Measurements from ENCODE around the gene MYO10.
A peak's percentile ranks its signal among the peaks of the same experiment; 100 is the strongest.

Gene MYO10

GRCh38 chr5:16809010-16809394, 127.1 kb downstream of the MYO10 start:
- DNase-seq, result no peak

GRCh38 chr5:16808021-16808420, 128.1 kb downstream of the MYO10 start:
- no peak for DNase-seq

GRCh38 chr5:16807547-16807864, 128.6 kb downstream of the MYO10 start:
- DNase-seq, result no peak

- DNase-seq, result no peak
Observed at GRCh38 chr5:16806711-16807546, 129.2 kb downstream of the MYO10 start.

GRCh38 chr5:16805486-16805885, 130.6 kb downstream of the MYO10 start:
- DNase-seq, result no peak

GRCh38 chr5:16803831-16804230, 132.3 kb downstream of the MYO10 start:
- DNase-seq, result no peak

- no peak for DNase-seq
Observed at GRCh38 chr5:16800477-16800876, 135.6 kb downstream of the MYO10 start.

- DNase-seq, result no peak
Observed at GRCh38 chr5:16799796-16800195, 136.3 kb downstream of the MYO10 start.

- no peak for DNase-seq
Observed at GRCh38 chr5:16797951-16798350, 138.1 kb downstream of the MYO10 start.

- no peak for DNase-seq
Observed at GRCh38 chr5:16794269-16794913, 141.7 kb downstream of the MYO10 start.

GRCh38 chr5:16792598-16793275, 143.4 kb downstream of the MYO10 start:
- DNase-seq, result no peak

GRCh38 chr5:16791904-16792597, 144.0 kb downstream of the MYO10 start:
- DNase-seq, result no peak

GRCh38 chr5:16791036-16791705, 144.9 kb downstream of the MYO10 start:
- DNase-seq, result peak; percentile 13

- no peak for DNase-seq
Observed at GRCh38 chr5:16788957-16789356, 147.1 kb downstream of the MYO10 start.

- DNase-seq, result no peak
Observed at GRCh38 chr5:16787278-16787677, 148.8 kb downstream of the MYO10 start.

- no peak for DNase-seq
Observed at GRCh38 chr5:16784843-16785791, 151.0 kb downstream of the MYO10 start.

- DNase-seq, result no peak
Observed at GRCh38 chr5:16784088-16784487, 152.0 kb downstream of the MYO10 start.

GRCh38 chr5:16781828-16782626, 154.1 kb downstream of the MYO10 start:
- no peak for DNase-seq

GRCh38 chr5:16780325-16780724, 155.8 kb downstream of the MYO10 start:
- no peak for DNase-seq

GRCh38 chr5:16777432-16777831, 158.7 kb downstream of the MYO10 start:
- no peak for DNase-seq

Measured in NCI-H2029 (cell line).